Neuron (in vitro differentiated cells): ENCODE data around the gene YPEL4.

Experiments
- H2AFZ ChIP-seq: one replicate; pipeline ENCODE4 v1.6.1; 2013; ENCODE audit warnings: low read depth, mild to moderate bottlenecking, inconsistent platforms, low read length, moderate library complexity
- H3K27me3 ChIP-seq: one replicate; pipeline ENCODE4 v1.6.1; 2013; ENCODE audit warnings: low read length; ENCODE audit not compliant: insufficient read depth
- H3K36me3 ChIP-seq: one replicate; pipeline ENCODE4 v1.6.1; 2013; ENCODE audit warnings: low read length; ENCODE audit not compliant: insufficient read depth
- H3K4me1 ChIP-seq: one replicate; pipeline ENCODE4 v1.6.1; 2013; ENCODE audit warnings: low read length; ENCODE audit not compliant: insufficient read depth
- H3K4me3 ChIP-seq: 2 replicates; pipeline ENCODE4 v1.5.1; 2013; ENCODE audit warnings: mild to moderate bottlenecking, low read length, moderate library complexity
- H3K9me3 ChIP-seq: one replicate; pipeline ENCODE4 v1.6.1; 2013; ENCODE audit warnings: low read length

YPEL4 gene

DNA sequence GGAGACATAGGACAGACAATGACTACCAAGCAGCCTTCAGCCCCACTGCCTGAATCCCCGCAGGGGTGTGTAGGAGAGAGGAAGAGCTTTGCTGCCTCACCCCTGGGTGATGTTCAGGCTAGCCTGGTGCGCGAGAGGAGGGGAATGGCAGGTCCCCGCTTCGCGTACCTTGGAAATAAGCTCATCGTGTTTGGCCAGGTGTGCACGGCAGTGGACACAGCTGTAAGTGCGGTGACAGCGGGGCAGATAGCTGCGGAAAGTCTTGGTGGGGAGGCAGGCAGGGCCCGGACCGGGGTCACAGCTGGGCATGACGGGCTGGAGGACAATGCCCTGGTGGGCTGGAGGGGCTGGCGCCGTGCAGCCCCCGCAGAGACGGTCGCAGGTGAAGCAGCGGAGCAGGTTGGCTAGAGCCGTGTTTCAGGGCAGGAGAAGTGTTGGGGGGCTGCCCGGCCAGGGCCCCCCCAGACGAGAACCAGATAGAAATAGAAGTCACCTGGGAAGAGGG, 2.9 kb downstream of the YPEL4 start:
- no peak overlapping the region for H3K4me3 ChIP-seq
- no peak overlapping the region for H2AFZ ChIP-seq
- H3K36me3 ChIP-seq: peaks cover 11% of the 10 kb centered on the region
- H3K9me3 ChIP-seq: no peaks in the 10 kb centered on the region
- no peaks in the 10 kb centered on the region for H3K27me3 ChIP-seq
- H3K4me1 ChIP-seq: peaks cover 61% of the 10 kb centered on the region

- Histone ChIP-seq H3K4me3 (no peak overlapping the region), H3K4me1 (peaks cover 67% of the 10 kb centered on the region), H2AFZ (no peak overlapping the region), H3K9me3 (no peaks in the 10 kb centered on the region), H3K27me3 (no peaks in the 10 kb centered on the region), H3K36me3 (peaks cover 17% of the 10 kb centered on the region)
These were observed 3.4 kb downstream of the YPEL4 start for GRCh38 chr11:57646194-57646798.

GRCh38 chr11:57645689-57646085, 4.0 kb downstream of the YPEL4 start:
- Histone ChIP-seq H3K4me3 (no peak overlapping the region), H2AFZ (no peak overlapping the region), H3K9me3 (no peaks in the 10 kb centered on the region), H3K36me3 (peaks cover 23% of the 10 kb centered on the region), H3K4me1 (peaks cover 73% of the 10 kb centered on the region), H3K27me3 (no peaks in the 10 kb centered on the region)

DNA sequence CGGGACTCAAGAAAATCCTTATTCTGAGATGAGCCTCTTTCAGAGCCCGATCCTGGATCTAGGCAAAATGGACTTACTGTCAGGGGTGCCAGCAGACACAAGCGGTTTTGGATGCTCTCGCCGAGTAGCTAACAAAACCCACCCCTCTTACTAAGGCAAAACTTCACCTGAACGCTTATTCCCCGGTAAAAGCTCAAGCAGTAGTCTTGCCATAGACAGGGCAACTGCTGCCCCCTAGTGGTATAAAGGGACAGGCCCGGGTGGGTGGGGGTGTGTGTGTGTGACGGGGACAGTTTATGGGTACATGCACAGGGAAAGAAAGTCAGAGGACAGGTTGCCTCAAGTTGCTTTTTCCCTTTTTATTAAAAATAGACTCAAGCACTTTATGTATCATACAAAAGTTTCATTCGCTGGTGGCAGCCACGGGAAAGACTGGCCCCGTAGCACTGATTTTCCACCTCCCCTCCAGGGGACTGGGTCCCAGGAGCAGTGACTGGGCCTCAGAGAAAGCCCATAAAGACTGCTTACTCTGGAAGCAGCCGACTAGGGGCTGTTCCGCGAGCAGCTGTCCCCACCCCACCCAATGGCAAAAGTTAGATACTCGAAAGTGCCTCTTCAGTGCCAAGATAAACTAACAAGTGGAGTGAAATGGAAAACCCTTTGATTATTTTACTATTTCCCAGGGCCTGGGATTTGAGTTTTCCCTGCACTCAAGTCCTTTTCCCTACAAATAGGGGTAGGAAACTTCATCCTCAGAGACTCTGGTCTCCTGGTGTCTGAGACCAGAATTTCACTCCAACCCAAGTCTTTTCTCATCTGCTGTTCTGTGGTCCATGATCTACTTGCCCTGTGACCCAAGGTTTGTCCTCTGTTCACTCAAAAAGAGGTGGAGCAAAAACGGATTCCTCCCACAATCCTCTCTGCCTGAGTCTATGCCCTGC, 4.7 kb downstream of the YPEL4 start:
- Histone ChIP-seq H3K27me3 (no peaks in the 10 kb centered on the region), H2AFZ (no peak overlapping the region), H3K36me3 (peaks cover 29% of the 10 kb centered on the region), H3K4me1 (peaks cover 77% of the 10 kb centered on the region), H3K4me3 (no peak overlapping the region), H3K9me3 (no peaks in the 10 kb centered on the region)

GRCh38 chr11:57643802-57644201, 5.9 kb downstream of the YPEL4 start:
- Histone ChIP-seq H3K9me3 (no peaks in the 10 kb centered on the region), H3K36me3 (peaks cover 29% of the 10 kb centered on the region), H3K4me1 (peaks cover 71% of the 10 kb centered on the region), H2AFZ (no peak overlapping the region), H3K4me3 (no peak overlapping the region), H3K27me3 (no peaks in the 10 kb centered on the region)

GRCh38 chr11:57641011-57641807, 8.5 kb downstream of the YPEL4 start:
- peaks cover 29% of the 10 kb centered on the region for H3K36me3 ChIP-seq
- no peaks in the 10 kb centered on the region for H3K27me3 ChIP-seq
- H3K4me3 ChIP-seq: peak overlapping the region; percentile 97
- no peaks in the 10 kb centered on the region for H3K9me3 ChIP-seq
- H3K4me1 ChIP-seq: peaks cover 52% of the 10 kb centered on the region
- H2AFZ ChIP-seq: no peak overlapping the region

- Histone ChIP-seq H2AFZ (no peak overlapping the region), H3K9me3 (no peaks in the 10 kb centered on the region), H3K4me1 (peaks cover 42% of the 10 kb centered on the region), H3K4me3 (peak overlapping the region; percentile 97), H3K27me3 (no peaks in the 10 kb centered on the region), H3K36me3 (peaks cover 29% of the 10 kb centered on the region)
These were observed 9.5 kb downstream of the YPEL4 start for GRCh38 chr11:57640068-57640800.

GRCh38 chr11:57639321-57640067, 10.2 kb downstream of the YPEL4 start:
- H3K36me3 ChIP-seq: peaks cover 29% of the 10 kb centered on the region
- H3K9me3 ChIP-seq: no peaks in the 10 kb centered on the region
- H2AFZ ChIP-seq: no peak overlapping the region
- peak overlapping the region; percentile 97 for H3K4me3 ChIP-seq
- no peaks in the 10 kb centered on the region for H3K27me3 ChIP-seq
- H3K4me1 ChIP-seq: peaks cover 36% of the 10 kb centered on the region

DNA sequence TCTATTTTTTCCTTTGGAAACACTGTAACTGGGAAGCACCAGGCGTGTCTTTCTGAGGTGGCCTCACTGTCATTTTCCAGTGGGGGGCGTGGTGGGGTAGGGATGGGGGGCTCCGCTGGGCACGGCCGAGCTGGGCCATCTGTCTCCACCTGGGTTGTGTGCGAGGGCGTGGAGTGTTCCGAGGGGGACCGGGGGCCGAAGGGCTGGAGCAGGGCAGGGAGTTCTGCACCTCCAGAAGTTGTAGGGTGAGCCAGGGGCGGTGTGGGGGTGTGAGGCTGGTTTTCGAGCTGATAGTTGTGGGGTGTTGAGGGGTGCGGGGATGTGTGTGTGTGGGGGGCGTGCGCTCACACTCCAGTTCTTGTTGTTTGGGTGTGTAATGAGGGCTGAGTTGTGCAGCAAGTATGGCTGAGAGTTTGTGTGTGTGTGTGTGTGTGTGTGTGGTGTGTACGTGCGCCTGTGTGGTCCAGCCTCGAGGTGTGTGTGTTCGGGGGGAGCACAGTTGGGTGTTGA, 10.8 kb downstream of the YPEL4 start:
- peaks cover 29% of the 10 kb centered on the region for H3K36me3 ChIP-seq
- H2AFZ ChIP-seq: no peak overlapping the region
- peaks cover 34% of the 10 kb centered on the region for H3K4me1 ChIP-seq
- peak overlapping the region; percentile 97 for H3K4me3 ChIP-seq
- no peaks in the 10 kb centered on the region for H3K27me3 ChIP-seq
- no peaks in the 10 kb centered on the region for H3K9me3 ChIP-seq

- Histone ChIP-seq H3K36me3 (peaks cover 26% of the 10 kb centered on the region), H3K9me3 (no peaks in the 10 kb centered on the region), H2AFZ (no peak overlapping the region), H3K27me3 (no peaks in the 10 kb centered on the region), H3K4me3 (peak overlapping the region; percentile 97), H3K4me1 (peaks cover 34% of the 10 kb centered on the region)
These were observed 11.5 kb downstream of the YPEL4 start for GRCh38 chr11:57638005-57638781.

GRCh38 chr11:57637626-57638004, 12.1 kb downstream of the YPEL4 start:
- Histone ChIP-seq H3K27me3 (no peaks in the 10 kb centered on the region), H2AFZ (no peak overlapping the region)

More at GRCh38 chr11:57637626-57638004, 12.1 kb downstream of the YPEL4 start:
- Histone ChIP-seq H3K4me3 (peak overlapping the region; percentile 97), H3K9me3 (no peaks in the 10 kb centered on the region), H3K36me3 (peaks cover 23% of the 10 kb centered on the region), H3K4me1 (peaks cover 33% of the 10 kb centered on the region)
